Measurements from ENCODE around the gene PAK6. TPM values are rescaled to one million over a fixed set of nuclear protein-coding genes. Genes with fewer than 3 reads are reported as not detected.
A peak's percentile ranks its signal among the peaks of the same experiment; 100 is the strongest.

The PAK6 gene
- total and polyA plus RNA-seq, 9 of the 15 experiments (the other 6 are each of a cell fraction or from before 2014, with no cell fraction given) = 0.03 to 0.74 (median 0.16) TPM; not detected in 2

GRCh38 chr15:40266828-40267304 is 28.0 kb downstream of the PAK6 start (continued):
- TF ChIP-seq E2F6 (IDR thresholded peaks at IDR 0.05; ENCODE audit: borderline replicate concordance in 1 of 2, extremely low read depth in 1 of 2, insufficient read depth in 1 of 2, insufficient read length in 1 of 2, low read depth in 1 of 2, low read length in 1 of 2, poor library complexity in 1 of 2, severe bottlenecking in 1 of 2) (peak in 1 of 2 experiments; percentile 12), DPF2 (IDR thresholded peaks at IDR 0.05) (peak; percentile 92), POLR2G (IDR thresholded peaks at IDR 0.05; ENCODE audit: low read depth, low read length) (no peak), EP300 (IDR thresholded peaks at IDR 0.05; ENCODE audit: low read length) (peak; percentile 8; the same call in 1 of the 2 replicates), NCOA1 (IDR thresholded peaks at IDR 0.05; ENCODE audit: low read depth) (no peak), MYC (IDR thresholded peaks at IDR 0.05; ENCODE audit: low read depth, low read length) (0 out of 2 replicates have a peak, but pooled peaks have one; percentile 37), MYC (CRISPR knock-in tag; IDR thresholded peaks at IDR 0.05; ENCODE audit: borderline replicate concordance, low read depth) (no peak), ZNF717 (CRISPR knock-in tag; IDR thresholded peaks at IDR 0.05) (no peak), CEBPG (CRISPR knock-in tag; IDR thresholded peaks at IDR 0.05) (no peak), CEBPG (tag; conservative IDR thresholded peaks at IDR 0.05 in 1 of 2, IDR thresholded peaks at IDR 0.05 in 1 of 2) (peak in 1 of 2 experiments; percentile 42; a peak in 1 of 4 replicates), ETV1 (tag; conservative IDR thresholded peaks at IDR 0.05; ENCODE audit: low read depth) (no peak; the same call in 1 of the 2 replicates), NRF1 (conservative IDR thresholded peaks at IDR 0.05 in 1 of 2, IDR thresholded peaks at IDR 0.05 in 1 of 2) (peak; percentile 49 to 50; a peak in 2 of 4 replicates), SOX6 (IDR thresholded peaks at IDR 0.05) (no peak), USF1 (CRISPR knock-in tag; IDR thresholded peaks at IDR 0.05) (no peak), STAG1 (CRISPR knock-in tag; IDR thresholded peaks at IDR 0.05; ENCODE audit: borderline replicate concordance) (no peak), ARID1B (IDR thresholded peaks at IDR 0.05) (peak; percentile 87), ATF7 (IDR thresholded peaks at IDR 0.05) (peak; percentile 63; the same call in 1 of the 2 replicates), BRF2 (IDR thresholded peaks at IDR 0.05; ENCODE audit: borderline replicate concordance, insufficient read depth, insufficient read length) (no peak), PRMT5 (CRISPR knock-in tag; IDR thresholded peaks at IDR 0.05) (no peak), ARID3B (CRISPR knock-in tag; IDR thresholded peaks at IDR 0.05; ENCODE audit: borderline replicate concordance) (no peak), YBX1 (IDR thresholded peaks at IDR 0.05) (no peak), NFIC (IDR thresholded peaks at IDR 0.05) (peak; percentile 43; the same call in 1 of the 2 replicates), BACH1 (tag; IDR thresholded peaks at IDR 0.05) (no peak)

Data from K562 (cell line).